Measurements from ENCODE around the gene NAV2. TPM values are rescaled to one million over a fixed set of nuclear protein-coding genes. Genes with fewer than 3 reads are reported as not detected.

Gene NAV2
- polyA plus RNA-seq, 3 donors: not detected

DNA sequence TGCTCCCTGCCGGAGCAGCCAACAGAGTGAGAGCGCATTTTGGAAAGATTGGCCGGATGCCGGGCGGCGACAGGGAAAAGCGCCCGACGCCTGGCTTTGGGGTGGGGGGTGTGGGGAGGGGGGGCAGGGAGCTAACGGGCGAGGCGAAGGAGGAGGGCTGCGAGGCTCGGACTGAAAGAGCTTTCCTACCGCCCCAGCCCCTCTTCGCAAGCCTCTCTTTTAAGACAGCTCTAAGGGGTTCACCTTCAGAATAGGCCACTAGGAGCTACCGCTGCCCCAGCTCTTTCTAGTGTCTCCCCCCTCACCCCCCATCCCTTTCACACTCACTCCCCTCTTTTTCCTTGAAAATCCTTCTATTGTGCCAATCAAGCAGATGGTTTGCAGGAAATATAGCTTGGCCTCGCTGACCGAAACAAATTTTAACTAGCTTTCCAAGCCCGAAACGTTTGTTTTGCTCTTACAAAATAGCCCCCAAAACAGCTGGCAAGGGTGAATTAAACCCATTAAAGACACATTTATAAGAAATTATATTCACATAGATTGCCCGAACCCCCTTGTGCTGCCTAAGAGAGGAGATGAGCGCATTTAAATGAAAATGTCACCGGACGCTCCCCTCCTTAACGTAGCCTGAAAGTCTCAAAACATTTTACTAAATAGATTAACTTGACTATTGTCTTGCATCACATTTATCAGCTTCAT lies 451.3 kb downstream of the NAV2 start:
- no peak overlapping the region for H3K4me2 ChIP-seq (replicated peaks; ENCODE audit: extremely low read depth, low read length, poor library complexity, severe bottlenecking)
- 16% methylated on average over 6 of the region's 26 CpGs for WGBS (ENCODE audit: insufficient coverage)
- intact Hi-C loops (cut with micrococcal nuclease): no loop called here

More for the DNA sequence above, 451.3 kb downstream of the NAV2 start:
- no peak overlapping the region for H3K27ac ChIP-seq (ENCODE audit: low read depth in 1 of 2, low read length in 2 of 2)
- TF ChIP-seq, protein P1, sequence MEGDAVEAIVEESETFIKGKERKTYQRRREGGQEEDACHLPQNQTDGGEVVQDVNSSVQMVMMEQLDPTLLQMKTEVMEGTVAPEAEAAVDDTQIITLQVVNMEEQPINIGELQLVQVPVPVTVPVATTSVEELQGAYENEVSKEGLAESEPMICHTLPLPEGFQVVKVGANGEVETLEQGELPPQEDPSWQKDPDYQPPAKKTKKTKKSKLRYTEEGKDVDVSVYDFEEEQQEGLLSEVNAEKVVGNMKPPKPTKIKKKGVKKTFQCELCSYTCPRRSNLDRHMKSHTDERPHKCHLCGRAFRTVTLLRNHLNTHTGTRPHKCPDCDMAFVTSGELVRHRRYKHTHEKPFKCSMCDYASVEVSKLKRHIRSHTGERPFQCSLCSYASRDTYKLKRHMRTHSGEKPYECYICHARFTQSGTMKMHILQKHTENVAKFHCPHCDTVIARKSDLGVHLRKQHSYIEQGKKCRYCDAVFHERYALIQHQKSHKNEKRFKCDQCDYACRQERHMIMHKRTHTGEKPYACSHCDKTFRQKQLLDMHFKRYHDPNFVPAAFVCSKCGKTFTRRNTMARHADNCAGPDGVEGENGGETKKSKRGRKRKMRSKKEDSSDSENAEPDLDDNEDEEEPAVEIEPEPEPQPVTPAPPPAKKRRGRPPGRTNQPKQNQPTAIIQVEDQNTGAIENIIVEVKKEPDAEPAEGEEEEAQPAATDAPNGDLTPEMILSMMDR (IDR thresholded peaks at IDR 0.05): no peak
- no peaks in the 10 kb centered on the region for H3K79me2 ChIP-seq (ENCODE audit: insufficient read depth, low read length)
- Mint-ChIP-seq H3K27ac (no peak overlapping the region), H3K36me3 (peaks cover 0 to 3% of the 10 kb centered on the region in 2 donors), H3K4me3 (peak overlapping the region in 1 of 2 donors; percentile 72), H3K9me3 (peaks cover 0 to 28% (median 19%) of the 10 kb centered on the region in 7 donors), H3K4me1 (peaks cover 5% of the 10 kb centered on the region), H3K27me3 (ENCODE audit: low read depth in 3 of 3) (peaks cover 75 to 93% (median 82%) of the 10 kb centered on the region in 3 donors)
- no peaks in the 10 kb centered on the region for H3K4me1 ChIP-seq (ENCODE audit: control insufficient read depth in 1 of 2, insufficient read depth in 2 of 2, low read length in 2 of 2)
- DNase-seq: no peak
- H3K9me3 ChIP-seq (replicated peaks in 1 of 2; ENCODE audit: control insufficient read depth in 1 of 2, insufficient read depth in 1 of 2, low read length in 2 of 2): peaks cover 2 to 49% of the 10 kb centered on the region in 2 donors
- H2AFZ ChIP-seq (ENCODE audit: insufficient read depth, low read depth, low read length, poor library complexity, severe bottlenecking): no peak overlapping the region
- H3K27me3 ChIP-seq (ENCODE audit: control insufficient read depth in 2 of 2, insufficient read depth in 2 of 2, low read length in 2 of 2): peaks cover 72 to 86% of the 10 kb centered on the region in 2 donors
- H4K20me1 ChIP-seq (ENCODE audit: insufficient read depth, low read length): no peaks in the 10 kb centered on the region
- no peak overlapping the region for H3K4me3 ChIP-seq (replicated peaks in 1 of 3; ENCODE audit: low read depth in 2 of 3, low read length in 3 of 3)
- H3K36me3 ChIP-seq (replicated peaks in 1 of 2; ENCODE audit: control insufficient read depth in 1 of 2, insufficient read depth in 2 of 2, low read length in 2 of 2): no peaks in the 10 kb centered on the region
- no peak overlapping the region for H3K9ac ChIP-seq (ENCODE audit: insufficient read depth, low read length, poor library complexity, severe bottlenecking)

Small RNA genes lying within 50 kb of the gene (small RNA-seq; reads per million reads assigned to genes)
- gene MIR4694 (ENCODE audit: insufficient read length, low read depth): not detected

All from CD14-positive monocyte (primary cell).